ENCODE measurements around the gene SLC1A7.

The SLC1A7 gene

GRCh38 chr1:53091841-53092645, 50.4 kb downstream of the SLC1A7 start:
- TF ChIP-seq CTCF (IDR thresholded peaks at IDR 0.05; ENCODE audit: low read length) (no peak), EZH2 (IDR thresholded peaks at IDR 0.05; ENCODE audit: borderline replicate concordance, low read length) (no peak)
- Histone ChIP-seq H3K36me3 (ENCODE audit: insufficient read depth, low read length) (no peaks in the 10 kb centered on the region), H3F3A (ENCODE audit: insufficient read depth, low read length) (no peaks in the 10 kb centered on the region), H3K9ac (ENCODE audit: low read length) (no peak overlapping the region), H3K9me2 (ENCODE audit: low read depth, low read length) (no peaks in the 10 kb centered on the region), H3K4me1 (ENCODE audit: insufficient read depth, low read length, severe bottlenecking) (no peaks in the 10 kb centered on the region), H3K4me3 (ENCODE audit: low read depth, low read length, poor library complexity, severe bottlenecking) (no peak overlapping the region), H3K4me2 (ENCODE audit: low read length) (no peak overlapping the region), H3K27me3 (ENCODE audit: insufficient read depth, low read length) (no peaks in the 10 kb centered on the region), H3K27ac (ENCODE audit: low read depth, low read length, poor library complexity, severe bottlenecking) (no peak overlapping the region), H4K20me1 (ENCODE audit: insufficient read depth, low read length) (no peaks in the 10 kb centered on the region), H3K9me3 (ENCODE audit: low read length) (no peaks in the 10 kb centered on the region), H3K79me2 (ENCODE audit: insufficient read depth, low read length) (no peaks in the 10 kb centered on the region), H2AFZ (ENCODE audit: low read length) (no peak overlapping the region)

GRCh38 chr1:53090227-53091147, 52.0 kb downstream of the SLC1A7 start:
- Histone ChIP-seq H2AFZ (ENCODE audit: low read length) (no peak overlapping the region), H3K9ac (ENCODE audit: low read length) (no peak overlapping the region), H3K9me2 (ENCODE audit: low read depth, low read length) (no peaks in the 10 kb centered on the region), H3K9me3 (ENCODE audit: low read length) (no peaks in the 10 kb centered on the region), H3K79me2 (ENCODE audit: insufficient read depth, low read length) (no peaks in the 10 kb centered on the region), H3F3A (ENCODE audit: insufficient read depth, low read length) (no peaks in the 10 kb centered on the region), H3K4me2 (ENCODE audit: low read length) (no peak overlapping the region), H4K20me1 (ENCODE audit: insufficient read depth, low read length) (no peaks in the 10 kb centered on the region), H3K36me3 (ENCODE audit: insufficient read depth, low read length) (no peaks in the 10 kb centered on the region), H3K27ac (ENCODE audit: low read depth, low read length, poor library complexity, severe bottlenecking) (no peak overlapping the region), H3K4me1 (ENCODE audit: insufficient read depth, low read length, severe bottlenecking) (no peaks in the 10 kb centered on the region), H3K4me3 (ENCODE audit: low read depth, low read length, poor library complexity, severe bottlenecking) (no peak overlapping the region), H3K27me3 (ENCODE audit: insufficient read depth, low read length) (no peaks in the 10 kb centered on the region)
- TF ChIP-seq CTCF (IDR thresholded peaks at IDR 0.05; ENCODE audit: low read length) (no peak), EZH2 (IDR thresholded peaks at IDR 0.05; ENCODE audit: borderline replicate concordance, low read length) (no peak)

DNA sequence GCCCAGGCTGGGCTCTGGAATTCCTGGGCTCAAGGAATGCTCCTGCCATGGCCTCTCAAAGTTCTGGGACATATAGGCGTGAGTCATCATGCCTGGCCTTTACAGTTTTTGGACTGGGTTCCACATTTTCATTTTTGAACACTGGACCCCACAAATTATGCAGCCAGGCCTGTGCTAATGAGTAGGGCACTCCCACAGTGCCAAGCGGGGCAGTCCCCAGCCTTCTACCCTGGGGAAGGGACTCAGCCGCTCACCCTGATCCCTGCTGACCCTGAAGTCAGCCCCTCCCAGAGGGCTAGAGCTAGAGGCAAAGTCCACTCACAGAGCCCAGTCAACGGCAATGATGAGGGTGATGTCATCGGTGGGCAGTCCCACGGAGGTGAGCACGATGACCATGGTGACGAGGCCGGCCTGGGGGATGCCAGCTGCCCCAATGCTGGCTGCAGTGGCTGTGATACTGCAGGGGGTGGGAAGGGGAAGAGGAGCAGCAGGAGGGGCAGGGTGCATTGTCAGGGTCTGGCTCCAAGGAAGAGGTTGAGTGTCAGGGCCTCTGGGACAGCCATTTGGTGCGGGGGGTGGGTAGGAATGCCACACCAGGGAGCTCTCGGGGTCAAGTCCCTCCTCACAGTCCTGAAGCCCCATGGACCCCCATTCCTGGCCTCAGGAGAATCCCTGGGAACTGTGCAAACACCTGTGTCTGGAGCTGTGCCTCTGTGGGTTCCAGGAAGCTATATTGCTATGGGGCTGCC, 52.8 kb downstream of the SLC1A7 start:
- Histone ChIP-seq H3K27ac (ENCODE audit: low read depth, low read length, poor library complexity, severe bottlenecking) (no peak overlapping the region), H3K4me2 (ENCODE audit: low read length) (no peak overlapping the region), H3K4me3 (ENCODE audit: low read depth, low read length, poor library complexity, severe bottlenecking) (no peak overlapping the region), H3F3A (ENCODE audit: insufficient read depth, low read length) (no peaks in the 10 kb centered on the region), H3K27me3 (ENCODE audit: insufficient read depth, low read length) (no peaks in the 10 kb centered on the region), H3K36me3 (ENCODE audit: insufficient read depth, low read length) (no peaks in the 10 kb centered on the region), H3K9ac (ENCODE audit: low read length) (no peak overlapping the region), H2AFZ (ENCODE audit: low read length) (no peak overlapping the region), H3K4me1 (ENCODE audit: insufficient read depth, low read length, severe bottlenecking) (no peaks in the 10 kb centered on the region), H3K9me3 (ENCODE audit: low read length) (no peaks in the 10 kb centered on the region), H3K79me2 (ENCODE audit: insufficient read depth, low read length) (no peaks in the 10 kb centered on the region), H4K20me1 (ENCODE audit: insufficient read depth, low read length) (no peaks in the 10 kb centered on the region), H3K9me2 (ENCODE audit: low read depth, low read length) (no peaks in the 10 kb centered on the region)
- TF ChIP-seq EZH2 (IDR thresholded peaks at IDR 0.05; ENCODE audit: borderline replicate concordance, low read length) (no peak), CTCF (IDR thresholded peaks at IDR 0.05; ENCODE audit: low read length) (no peak)

All from OCI-LY1 (cell line).